Right lobe of liver (tissue), 6 donors: Measurements from ENCODE around the gene PAK3. TPM values are rescaled to one million over a fixed set of nuclear protein-coding genes. Genes with fewer than 3 reads are reported as not detected.

Experiments used
- ATAC-seq, 4 donors: fragments of 200-7000 bp; cut with Tn5 transposase; one replicate each; pipeline ENCODE4 v1.9.1; 2020; ENCODE audit warnings: mild to moderate bottlenecking in 4 of 4, moderate library complexity in 4 of 4
- DNase-seq, 3 donors: peaks; one replicate each; pipeline ENCODE4 v3.0.0-alpha.2; 2020
- H3K27ac ChIP-seq, 3 donors: fragments of 200-600 bp; one replicate each; pipeline ENCODE4 v1.8.0; 2022
- H3K27me3 ChIP-seq, 2 donors: fragments of 200-600 bp; one replicate each; pipeline ENCODE4 v1.8.0; 2022
- H3K36me3 ChIP-seq, 4 donors: fragments of 200-600 bp; sonication (generic) in 1 of 4; one replicate each; pipeline versions ENCODE4 v1.5.1 to v1.8.0; 2017 to 2022; ENCODE audit warnings: control low read depth in 1 of 4
- H3K4me1 ChIP-seq, 4 donors: fragments of 200-600 bp; sonication (generic) in 1 of 4; one replicate each; pipeline versions ENCODE4 v1.5.1 to v1.8.0; 2017 to 2022; ENCODE audit warnings: control low read depth in 1 of 4
- H3K4me3 ChIP-seq, 3 donors: fragments of 200-600 bp; one replicate each; pipeline ENCODE4 v1.8.0; 2022
- H3K9me3 ChIP-seq, 4 donors: fragments of 200-600 bp; sonication (generic) in 1 of 4; one replicate each; pipeline versions ENCODE4 v1.5.1 to v1.8.0; 2017 to 2022; ENCODE audit warnings: control low read depth in 1 of 4
- POLR2A ChIP-seq: fragments of 450-650 bp; IDR thresholded peaks from one replicate; pipeline ENCODE4 v1.6.1; 2017; ENCODE audit warnings: antibody characterized with exemption, mild to moderate bottlenecking
- WGBS: methylation state at CpG from one replicate; pipeline ENCODE4 v1.1.6; 2018; ENCODE audit warnings: low coverage, low lambda C conversion rate; ENCODE audit not compliant: insufficient coverage; ENCODE audit errors: missing lambda C conversion rate; 5-methylcytosine and 5-hydroxymethylcytosine counted together
- intact Hi-C, 2 donors: fragments of 100-400 bp; cut with DNase I; formaldehyde crosslinking; loops; one replicate each; pipeline versions ENCODE4 v1.11.2 to v1.14.1; 2022
- total RNA-seq, 6 experiments: library from RNA; depleted of rRNA in 2 of 6; stranded (reverse); fragments of >200 nt in 2 of 6; fragmentation: NEBNext Ultra II Directional in 3 of 6; extraction: Animal tissue kit (Norgen Biotek cat#: 25700) in 3 of 6; gene quantifications; one replicate each; pipeline versions ENCODE4 v1.1.0 to v1.2.4, GENCODE V29; 2016 to 2023
- TF ChIP-seq, protein P1 (sequence below), 4 donors: fragments of 200-600 bp in 3 of 4; fragments of 450-650 bp in 1 of 4; IDR thresholded peaks; one replicate each; pipeline versions ENCODE4 v1.5.1 to v1.8.0; 2016 to 2022; ENCODE audit warnings: antibody characterized with exemption in 4 of 4, mild to moderate bottlenecking in 2 of 4
- donor health status: DM: no; HTN: yes; CAD: no.
- donor health status: DM: no; HTN: no; CAD: no.
- donor health status: DM: no; HTN: no; CAD: no.
- donor health status: DM: no; HTN: yes; CAD: no.
- donor health status: DM: no; HTN: yes; CAD: no.

PAK3 gene
- total RNA-seq, 6 experiments from 2014 or later, result 0.09 to 1.5 (median 0.24) TPM; not detected in 1

DNA sequence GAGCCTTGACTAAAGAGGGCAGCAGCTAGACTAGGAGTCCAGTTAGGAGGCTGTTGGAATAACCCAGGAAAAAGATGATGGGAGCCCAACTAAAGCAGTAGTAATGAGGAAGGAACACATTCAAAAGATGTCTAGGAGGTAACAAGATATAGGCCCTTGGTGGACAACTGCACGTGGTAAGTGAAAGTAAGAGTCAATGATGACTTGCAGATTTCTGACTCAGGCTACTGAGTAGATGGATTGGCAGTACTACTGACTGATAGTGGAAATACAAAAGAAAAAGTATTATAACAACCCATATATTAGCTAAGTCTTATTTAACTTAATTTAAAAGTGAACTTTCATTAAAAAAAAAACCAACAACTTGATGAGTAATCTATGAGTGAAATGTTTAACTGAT, 74.0 kb downstream of the PAK3 start:
- DNase-seq (no peak), ATAC-seq (no peak)
- intact Hi-C loops, result no loop called here
- Histone ChIP-seq H3K36me3 (no peaks in the 10 kb centered on the region), H3K4me3 (no peak overlapping the region), H3K27me3 (peaks cover 0 to 3% of the 10 kb centered on the region in 2 donors), H3K4me1 (no peaks in the 10 kb centered on the region), H3K9me3 (no peaks in the 10 kb centered on the region), H3K27ac (no peak overlapping the region)
- TF ChIP-seq, protein P1, sequence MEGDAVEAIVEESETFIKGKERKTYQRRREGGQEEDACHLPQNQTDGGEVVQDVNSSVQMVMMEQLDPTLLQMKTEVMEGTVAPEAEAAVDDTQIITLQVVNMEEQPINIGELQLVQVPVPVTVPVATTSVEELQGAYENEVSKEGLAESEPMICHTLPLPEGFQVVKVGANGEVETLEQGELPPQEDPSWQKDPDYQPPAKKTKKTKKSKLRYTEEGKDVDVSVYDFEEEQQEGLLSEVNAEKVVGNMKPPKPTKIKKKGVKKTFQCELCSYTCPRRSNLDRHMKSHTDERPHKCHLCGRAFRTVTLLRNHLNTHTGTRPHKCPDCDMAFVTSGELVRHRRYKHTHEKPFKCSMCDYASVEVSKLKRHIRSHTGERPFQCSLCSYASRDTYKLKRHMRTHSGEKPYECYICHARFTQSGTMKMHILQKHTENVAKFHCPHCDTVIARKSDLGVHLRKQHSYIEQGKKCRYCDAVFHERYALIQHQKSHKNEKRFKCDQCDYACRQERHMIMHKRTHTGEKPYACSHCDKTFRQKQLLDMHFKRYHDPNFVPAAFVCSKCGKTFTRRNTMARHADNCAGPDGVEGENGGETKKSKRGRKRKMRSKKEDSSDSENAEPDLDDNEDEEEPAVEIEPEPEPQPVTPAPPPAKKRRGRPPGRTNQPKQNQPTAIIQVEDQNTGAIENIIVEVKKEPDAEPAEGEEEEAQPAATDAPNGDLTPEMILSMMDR (IDR thresholded peaks at IDR 0.05), result no peak
- TF ChIP-seq POLR2A, result no peak
- 18% methylated on average over 1 of the region's 1 CpG for WGBS

DNA sequence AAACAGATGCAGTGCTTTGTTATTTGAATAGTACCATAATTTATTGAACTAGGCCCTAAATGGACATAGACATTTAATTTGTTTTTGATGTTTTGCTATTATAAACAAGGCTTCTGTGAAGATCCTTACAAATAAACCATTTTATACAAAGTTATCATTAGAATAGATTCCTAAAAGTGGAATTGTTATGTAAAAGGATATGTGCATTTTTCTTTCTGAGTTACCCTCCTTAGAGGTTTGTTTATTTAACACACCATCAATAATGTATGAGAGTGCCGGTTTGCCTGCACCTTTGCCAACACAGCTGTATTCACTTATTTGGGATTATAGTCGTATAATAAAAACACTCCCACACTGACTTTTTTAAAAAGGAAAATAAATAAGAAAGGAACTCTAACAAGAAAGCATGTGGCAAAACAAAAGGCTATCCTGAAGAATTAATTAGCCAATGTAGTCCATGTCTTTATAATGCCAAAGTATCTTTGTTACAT, 84.8 kb downstream of the PAK3 start:
- TF ChIP-seq, protein P1 (IDR thresholded peaks at IDR 0.05), result no peak
- TF ChIP-seq POLR2A, result no peak
- DNase-seq, result no peak
- no peaks in the 10 kb centered on the region for H3K36me3 ChIP-seq
- intact Hi-C loops, result no loop called here
- H3K4me1 ChIP-seq, result no peaks in the 10 kb centered on the region
- H3K4me3 ChIP-seq, result no peak overlapping the region
- H3K27me3 ChIP-seq, result no peaks in the 10 kb centered on the region
- no peak overlapping the region for H3K27ac ChIP-seq
- ATAC-seq, result no peak
- WGBS, result 35% methylated on average over 2 of the region's 2 CpGs
- no peaks in the 10 kb centered on the region for H3K9me3 ChIP-seq

DNA sequence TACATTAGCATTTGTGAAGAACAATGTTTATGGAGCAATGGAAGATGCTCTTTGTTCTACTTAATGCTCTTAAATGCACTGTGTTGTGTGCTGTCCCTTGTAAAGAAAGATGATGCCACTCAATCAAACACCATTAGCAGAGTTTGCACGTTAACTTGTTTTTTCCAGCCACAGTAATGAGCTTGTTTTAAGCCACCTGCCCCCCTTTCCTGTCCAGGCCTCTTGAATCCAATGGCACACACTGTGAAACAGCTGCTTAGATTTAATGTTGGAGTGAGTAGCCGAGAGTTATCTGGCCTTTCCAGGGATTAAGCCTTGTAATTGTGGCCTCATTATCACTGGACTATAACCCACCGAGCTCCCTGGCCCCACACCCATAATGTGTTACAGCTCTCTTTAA, 86.0 kb downstream of the PAK3 start:
- no peak for TF ChIP-seq POLR2A
- Histone ChIP-seq H3K9me3 (no peaks in the 10 kb centered on the region), H3K27ac (no peak overlapping the region), H3K36me3 (no peaks in the 10 kb centered on the region), H3K4me3 (no peak overlapping the region), H3K27me3 (no peaks in the 10 kb centered on the region), H3K4me1 (no peaks in the 10 kb centered on the region)
- intact Hi-C loops, result no loop called here
- 51% methylated on average over 3 of the region's 3 CpGs for WGBS
- ATAC-seq (no peak), DNase-seq (no peak)

DNA sequence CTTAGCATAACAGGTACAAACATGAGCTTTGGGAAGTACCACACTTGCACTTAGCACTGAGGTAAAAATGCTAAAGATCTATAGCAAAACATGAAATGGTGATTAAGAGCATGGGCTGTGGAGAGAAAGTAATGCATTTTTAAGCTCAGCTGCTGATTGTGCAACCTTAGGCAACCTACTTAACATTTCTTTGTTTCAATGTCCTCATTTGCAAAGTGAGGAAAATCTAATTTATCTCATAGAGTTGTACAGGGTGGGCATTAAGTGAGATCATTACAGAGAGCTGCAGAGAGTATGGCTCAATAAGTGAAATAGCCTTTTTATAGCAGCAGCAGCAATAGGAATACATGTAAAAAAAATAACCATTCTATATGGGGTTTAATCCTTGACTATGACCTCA, 87.0 kb downstream of the PAK3 start:
- Histone ChIP-seq H3K27me3 (no peaks in the 10 kb centered on the region), H3K36me3 (no peaks in the 10 kb centered on the region), H3K9me3 (no peaks in the 10 kb centered on the region), H3K4me3 (no peak overlapping the region), H3K4me1 (no peaks in the 10 kb centered on the region), H3K27ac (no peak overlapping the region)
- TF ChIP-seq, protein P1 (IDR thresholded peaks at IDR 0.05), result no peak
- TF ChIP-seq POLR2A, result no peak
- DNase-seq (no peak), ATAC-seq (no peak)
- intact Hi-C loops, result no loop called here

DNA sequence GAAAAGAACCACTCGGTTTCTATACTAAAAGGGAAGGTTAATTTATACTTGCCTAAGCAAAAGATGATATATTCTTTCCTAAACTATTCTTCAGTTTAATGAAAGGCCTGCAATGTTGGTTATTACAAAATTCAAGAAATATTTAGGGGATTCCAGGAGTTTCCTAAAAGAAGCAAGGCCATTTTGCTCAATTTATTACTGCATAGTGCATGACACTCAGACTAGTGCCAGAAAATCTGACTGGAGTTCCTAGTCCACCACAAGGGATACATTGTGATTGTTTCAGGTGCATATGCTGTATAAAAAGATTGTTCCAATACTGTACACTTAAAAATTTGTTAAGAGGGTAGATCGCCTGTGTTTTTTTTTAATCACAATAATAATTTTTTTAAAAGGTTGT, 95.6 kb downstream of the PAK3 start:
- no peak for ATAC-seq
- 77% methylated on average over 2 of the region's 2 CpGs for WGBS
- intact Hi-C loops, result no loop called here

More for the DNA sequence above, 95.6 kb downstream of the PAK3 start:
- Histone ChIP-seq H3K27me3 (peaks cover 0 to 10% of the 10 kb centered on the region in 2 donors), H3K27ac (no peak overlapping the region), H3K9me3 (no peaks in the 10 kb centered on the region), H3K4me3 (no peak overlapping the region), H3K36me3 (no peaks in the 10 kb centered on the region), H3K4me1 (no peaks in the 10 kb centered on the region)
- TF ChIP-seq POLR2A, result no peak
- TF ChIP-seq, protein P1 (IDR thresholded peaks at IDR 0.05), result no peak
- no peak for DNase-seq
